WTC11 (cell line): ENCODE measurements around the gene ZC3H13. TPM values are rescaled to one million over a fixed set of nuclear protein-coding genes. Genes with fewer than 3 reads are reported as not detected.

ENCODE experiments used
- ATAC-seq: fragments of 200-7000 bp; cut with Tn5 transposase; 2 replicates; pipeline ENCODE4 v1.10.0; 2021; ENCODE audit warnings: mild to moderate bottlenecking, moderate library complexity
- CTCF ChIA-PET: fragments of 300-600 bp; sonication (Branson Sonifier 250); formaldehyde crosslinking; loops from one replicate; lab custom pipeline; 2021; ENCODE audit warnings: antibody characterized with exemption; lab: Charles Lee
- POLR2A ChIA-PET: fragments of 350-600 bp; sonication (Branson Sonifier 250); formaldehyde crosslinking; loops from one replicate; lab custom pipeline; 2021; ENCODE audit warnings: antibody characterized with exemption; lab: Charles Lee
- DNase-seq: peaks from one replicate; pipeline ENCODE4 v3.0.0; 2021; ENCODE audit warnings: low spot score
- H3K27ac Mint-ChIP-seq: 2 replicates; pipeline ENCODE4 v1.8.0; 2021; ENCODE audit warnings: mixed read lengths
- H3K27me3 Mint-ChIP-seq: 2 replicates; pipeline ENCODE4 v1.8.0; 2021; ENCODE audit warnings: low read depth, mild to moderate bottlenecking, moderate library complexity, mixed read lengths
- H3K36me3 Mint-ChIP-seq: 2 replicates; pipeline ENCODE4 v1.8.0; 2021; ENCODE audit warnings: mixed read lengths
- H3K4me1 Mint-ChIP-seq: 2 replicates; pipeline ENCODE4 v1.8.0; 2022; ENCODE audit warnings: mixed read lengths
- H3K4me3 Mint-ChIP-seq: 2 replicates; pipeline ENCODE4 v1.8.0; 2021; ENCODE audit warnings: mild to moderate bottlenecking, moderate library complexity, mixed read lengths
- H3K9me3 Mint-ChIP-seq: 2 replicates; pipeline ENCODE4 v1.8.0; 2021; ENCODE audit warnings: mixed read lengths
- EMX1 ChIP-seq: fragments of 250-450 bp; sonication (Bioruptor Pico); IDR thresholded peaks from 2 replicates; pipeline ENCODE4 v1.8.0; 2021; ENCODE audit warnings: mild to moderate bottlenecking
- FOXP1 ChIP-seq: sonication (generic); formaldehyde crosslinking; IDR thresholded peaks from 2 replicates; pipeline ENCODE4 v1.8.0; 2022; ENCODE audit warnings: missing genetic modification reagents, mild to moderate bottlenecking, moderate library complexity, borderline replicate concordance
- HMGA2 ChIP-seq: fragments of 250-450 bp; sonication (Bioruptor Pico); IDR thresholded peaks from 2 replicates; pipeline ENCODE4 v1.4.0; 2021; ENCODE audit warnings: mild to moderate bottlenecking, moderate library complexity
- NFATC4 ChIP-seq: fragments of 250-450 bp; sonication (Bioruptor Pico); IDR thresholded peaks from 2 replicates; pipeline ENCODE4 v1.9.0; 2021; ENCODE audit warnings: mild to moderate bottlenecking
- NR1H2 ChIP-seq: sonication (generic); formaldehyde crosslinking; IDR thresholded peaks from 2 replicates; pipeline ENCODE4 v1.9.0; 2021; ENCODE audit warnings: mild to moderate bottlenecking, moderate library complexity, missing genetic modification reagents
- RORB ChIP-seq: fragments of 250-450 bp; sonication (Bioruptor Pico); IDR thresholded peaks from 2 replicates; pipeline ENCODE4 v1.9.0; 2021; ENCODE audit warnings: mild to moderate bottlenecking
- ZNF121 ChIP-seq: sonication (generic); formaldehyde crosslinking; IDR thresholded peaks from 2 replicates; pipeline ENCODE4 v1.8.0; 2023; ENCODE audit warnings: missing genetic modification reagents
- ZNF138 ChIP-seq: sonication (generic); formaldehyde crosslinking; conservative IDR thresholded peaks from 2 replicates; pipeline ENCODE4 v1.8.1; 2022; ENCODE audit warnings: mild to moderate bottlenecking, moderate library complexity, missing genetic modification reagents
- ZNF232 ChIP-seq: sonication (generic); formaldehyde crosslinking; IDR thresholded peaks from 2 replicates; pipeline ENCODE4 v1.8.0; 2022; ENCODE audit warnings: mild to moderate bottlenecking, missing genetic modification reagents
- ZNF416 ChIP-seq: fragments of 250-450 bp; sonication (Bioruptor Pico); IDR thresholded peaks from 2 replicates; pipeline ENCODE4 v1.9.0; 2021; ENCODE audit warnings: mild to moderate bottlenecking, inconsistent platforms
- total RNA-seq: library from RNA; stranded (reverse); gene quantifications from 3 replicates; pipeline ENCODE4 v1.2.3, GENCODE V29; 2021
- TF ChIP-seq, protein P1 (sequence below): sonication (generic); formaldehyde crosslinking; IDR thresholded peaks from 2 replicates; pipeline ENCODE4 v1.8.1; 2023; ENCODE audit warnings: mild to moderate bottlenecking, missing genetic modification reagents, borderline replicate concordance
- TF ChIP-seq, protein P2 (sequence below): sonication (generic); formaldehyde crosslinking; IDR thresholded peaks from 2 replicates; pipeline ENCODE4 v1.8.1; 2023; ENCODE audit warnings: mild to moderate bottlenecking, missing genetic modification reagents
- TF ChIP-seq, protein P3 (sequence below): fragments of 250-450 bp; sonication (Bioruptor Pico); IDR thresholded peaks from 2 replicates; pipeline ENCODE4 v2.1.2; 2022; ENCODE audit warnings: mild to moderate bottlenecking, moderate library complexity
- TF ChIP-seq, protein P4 (sequence below): fragments of 250-450 bp; sonication (Bioruptor Pico); IDR thresholded peaks from 2 replicates; pipeline ENCODE4 v1.8.0; 2021; ENCODE audit warnings: mild to moderate bottlenecking
- TF ChIP-seq, protein P5 (sequence below): fragments of 250-450 bp; sonication (Bioruptor Pico); IDR thresholded peaks from 2 replicates; pipeline ENCODE4 v1.9.0; 2021; ENCODE audit warnings: mild to moderate bottlenecking
- TF ChIP-seq, protein P6 (sequence below): fragments of 200-600 bp; IDR thresholded peaks from 2 replicates; pipeline ENCODE4 v1.8.0; 2022; ENCODE audit warnings: antibody characterized with exemption
- TF ChIP-seq, protein P7 (sequence below): sonication (generic); formaldehyde crosslinking; IDR thresholded peaks from 2 replicates; pipeline ENCODE4 v1.8.1; 2022; ENCODE audit warnings: low read depth, mild to moderate bottlenecking, moderate library complexity, missing genetic modification reagents, borderline replicate concordance
- TF ChIP-seq, protein P8 (sequence below): sonication (generic); formaldehyde crosslinking; IDR thresholded peaks from 2 replicates; pipeline ENCODE4 v1.8.1; 2023; ENCODE audit warnings: mild to moderate bottlenecking, moderate library complexity, missing genetic modification reagents

ZC3H13 gene
- total RNA-seq, 1 experiment from 2014 or later: 49.7 TPM

DNA sequence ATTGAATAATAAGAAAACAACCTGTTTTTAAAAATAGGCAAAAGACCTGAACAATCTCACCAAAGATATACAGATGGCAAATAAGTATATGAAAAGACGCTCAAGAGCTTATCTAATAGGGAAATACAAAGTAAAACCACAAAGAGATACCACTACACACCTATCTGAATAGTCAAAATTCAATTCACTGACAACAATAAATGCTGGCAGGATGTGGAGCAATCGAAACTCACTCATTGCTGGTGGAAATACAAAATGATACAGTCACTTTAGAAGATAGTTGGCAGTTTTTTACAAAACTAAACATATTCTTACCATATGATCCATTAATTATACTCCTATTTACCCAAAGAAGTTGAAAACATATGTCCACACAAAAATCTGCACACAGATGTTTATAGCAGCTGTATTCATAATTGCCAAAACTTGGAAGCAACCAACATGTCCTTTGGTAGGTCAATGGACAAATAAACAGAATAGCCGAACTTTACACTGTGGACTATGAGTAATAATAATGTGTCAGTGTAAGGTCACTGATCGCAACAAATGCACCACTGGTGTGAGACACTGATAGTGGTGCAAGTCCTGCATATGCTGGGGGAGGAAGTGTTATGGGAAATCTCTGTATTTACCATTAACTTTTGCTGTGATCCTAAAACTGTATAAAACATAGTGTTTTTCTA is 20.8 kb downstream of the ZC3H13 start:
- H3K27me3 Mint-ChIP-seq: no peaks in the 10 kb centered on the region
- ChIA-PET POLR2A (no interaction called here), CTCF (no interaction called here)
- peaks cover 21% of the 10 kb centered on the region for H3K9me3 Mint-ChIP-seq
- H3K27ac Mint-ChIP-seq: no peak overlapping the region
- peaks cover 34% of the 10 kb centered on the region for H3K36me3 Mint-ChIP-seq
- DNase-seq (no peak), ATAC-seq (no peak)
- H3K4me1 Mint-ChIP-seq: no peaks in the 10 kb centered on the region
- no peak overlapping the region for H3K4me3 Mint-ChIP-seq
- TF ChIP-seq, protein P1, sequence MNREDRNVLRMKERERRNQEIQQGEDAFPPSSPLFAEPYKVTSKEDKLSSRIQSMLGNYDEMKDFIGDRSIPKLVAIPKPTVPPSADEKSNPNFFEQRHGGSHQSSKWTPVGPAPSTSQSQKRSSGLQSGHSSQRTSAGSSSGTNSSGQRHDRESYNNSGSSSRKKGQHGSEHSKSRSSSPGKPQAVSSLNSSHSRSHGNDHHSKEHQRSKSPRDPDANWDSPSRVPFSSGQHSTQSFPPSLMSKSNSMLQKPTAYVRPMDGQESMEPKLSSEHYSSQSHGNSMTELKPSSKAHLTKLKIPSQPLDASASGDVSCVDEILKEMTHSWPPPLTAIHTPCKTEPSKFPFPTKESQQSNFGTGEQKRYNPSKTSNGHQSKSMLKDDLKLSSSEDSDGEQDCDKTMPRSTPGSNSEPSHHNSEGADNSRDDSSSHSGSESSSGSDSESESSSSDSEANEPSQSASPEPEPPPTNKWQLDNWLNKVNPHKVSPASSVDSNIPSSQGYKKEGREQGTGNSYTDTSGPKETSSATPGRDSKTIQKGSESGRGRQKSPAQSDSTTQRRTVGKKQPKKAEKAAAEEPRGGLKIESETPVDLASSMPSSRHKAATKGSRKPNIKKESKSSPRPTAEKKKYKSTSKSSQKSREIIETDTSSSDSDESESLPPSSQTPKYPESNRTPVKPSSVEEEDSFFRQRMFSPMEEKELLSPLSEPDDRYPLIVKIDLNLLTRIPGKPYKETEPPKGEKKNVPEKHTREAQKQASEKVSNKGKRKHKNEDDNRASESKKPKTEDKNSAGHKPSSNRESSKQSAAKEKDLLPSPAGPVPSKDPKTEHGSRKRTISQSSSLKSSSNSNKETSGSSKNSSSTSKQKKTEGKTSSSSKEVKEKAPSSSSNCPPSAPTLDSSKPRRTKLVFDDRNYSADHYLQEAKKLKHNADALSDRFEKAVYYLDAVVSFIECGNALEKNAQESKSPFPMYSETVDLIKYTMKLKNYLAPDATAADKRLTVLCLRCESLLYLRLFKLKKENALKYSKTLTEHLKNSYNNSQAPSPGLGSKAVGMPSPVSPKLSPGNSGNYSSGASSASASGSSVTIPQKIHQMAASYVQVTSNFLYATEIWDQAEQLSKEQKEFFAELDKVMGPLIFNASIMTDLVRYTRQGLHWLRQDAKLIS (CRISPR knock-in tag): no peak
- TF ChIP-seq, protein P2, sequence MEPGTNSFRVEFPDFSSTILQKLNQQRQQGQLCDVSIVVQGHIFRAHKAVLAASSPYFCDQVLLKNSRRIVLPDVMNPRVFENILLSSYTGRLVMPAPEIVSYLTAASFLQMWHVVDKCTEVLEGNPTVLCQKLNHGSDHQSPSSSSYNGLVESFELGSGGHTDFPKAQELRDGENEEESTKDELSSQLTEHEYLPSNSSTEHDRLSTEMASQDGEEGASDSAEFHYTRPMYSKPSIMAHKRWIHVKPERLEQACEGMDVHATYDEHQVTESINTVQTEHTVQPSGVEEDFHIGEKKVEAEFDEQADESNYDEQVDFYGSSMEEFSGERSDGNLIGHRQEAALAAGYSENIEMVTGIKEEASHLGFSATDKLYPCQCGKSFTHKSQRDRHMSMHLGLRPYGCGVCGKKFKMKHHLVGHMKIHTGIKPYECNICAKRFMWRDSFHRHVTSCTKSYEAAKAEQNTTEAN (CRISPR knock-in tag): no peak
- TF ChIP-seq FOXP1: no peak
- TF ChIP-seq, protein P3, sequence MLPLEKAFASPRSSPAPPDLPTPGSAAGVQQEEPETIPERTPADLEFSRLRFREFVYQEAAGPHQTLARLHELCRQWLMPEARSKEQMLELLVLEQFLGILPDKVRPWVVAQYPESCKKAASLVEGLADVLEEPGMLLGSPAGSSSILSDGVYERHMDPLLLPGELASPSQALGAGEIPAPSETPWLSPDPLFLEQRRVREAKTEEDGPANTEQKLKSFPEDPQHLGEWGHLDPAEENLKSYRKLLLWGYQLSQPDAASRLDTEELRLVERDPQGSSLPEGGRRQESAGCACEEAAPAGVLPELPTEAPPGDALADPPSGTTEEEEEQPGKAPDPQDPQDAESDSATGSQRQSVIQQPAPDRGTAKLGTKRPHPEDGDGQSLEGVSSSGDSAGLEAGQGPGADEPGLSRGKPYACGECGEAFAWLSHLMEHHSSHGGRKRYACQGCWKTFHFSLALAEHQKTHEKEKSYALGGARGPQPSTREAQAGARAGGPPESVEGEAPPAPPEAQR: no peak
- TF ChIP-seq, protein P4, sequence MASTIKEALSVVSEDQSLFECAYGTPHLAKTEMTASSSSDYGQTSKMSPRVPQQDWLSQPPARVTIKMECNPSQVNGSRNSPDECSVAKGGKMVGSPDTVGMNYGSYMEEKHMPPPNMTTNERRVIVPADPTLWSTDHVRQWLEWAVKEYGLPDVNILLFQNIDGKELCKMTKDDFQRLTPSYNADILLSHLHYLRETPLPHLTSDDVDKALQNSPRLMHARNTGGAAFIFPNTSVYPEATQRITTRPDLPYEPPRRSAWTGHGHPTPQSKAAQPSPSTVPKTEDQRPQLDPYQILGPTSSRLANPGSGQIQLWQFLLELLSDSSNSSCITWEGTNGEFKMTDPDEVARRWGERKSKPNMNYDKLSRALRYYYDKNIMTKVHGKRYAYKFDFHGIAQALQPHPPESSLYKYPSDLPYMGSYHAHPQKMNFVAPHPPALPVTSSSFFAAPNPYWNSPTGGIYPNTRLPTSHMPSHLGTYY (CRISPR knock-in tag): no peak
- TF ChIP-seq ZNF121 (CRISPR knock-in tag): no peak
- TF ChIP-seq, protein P5, sequence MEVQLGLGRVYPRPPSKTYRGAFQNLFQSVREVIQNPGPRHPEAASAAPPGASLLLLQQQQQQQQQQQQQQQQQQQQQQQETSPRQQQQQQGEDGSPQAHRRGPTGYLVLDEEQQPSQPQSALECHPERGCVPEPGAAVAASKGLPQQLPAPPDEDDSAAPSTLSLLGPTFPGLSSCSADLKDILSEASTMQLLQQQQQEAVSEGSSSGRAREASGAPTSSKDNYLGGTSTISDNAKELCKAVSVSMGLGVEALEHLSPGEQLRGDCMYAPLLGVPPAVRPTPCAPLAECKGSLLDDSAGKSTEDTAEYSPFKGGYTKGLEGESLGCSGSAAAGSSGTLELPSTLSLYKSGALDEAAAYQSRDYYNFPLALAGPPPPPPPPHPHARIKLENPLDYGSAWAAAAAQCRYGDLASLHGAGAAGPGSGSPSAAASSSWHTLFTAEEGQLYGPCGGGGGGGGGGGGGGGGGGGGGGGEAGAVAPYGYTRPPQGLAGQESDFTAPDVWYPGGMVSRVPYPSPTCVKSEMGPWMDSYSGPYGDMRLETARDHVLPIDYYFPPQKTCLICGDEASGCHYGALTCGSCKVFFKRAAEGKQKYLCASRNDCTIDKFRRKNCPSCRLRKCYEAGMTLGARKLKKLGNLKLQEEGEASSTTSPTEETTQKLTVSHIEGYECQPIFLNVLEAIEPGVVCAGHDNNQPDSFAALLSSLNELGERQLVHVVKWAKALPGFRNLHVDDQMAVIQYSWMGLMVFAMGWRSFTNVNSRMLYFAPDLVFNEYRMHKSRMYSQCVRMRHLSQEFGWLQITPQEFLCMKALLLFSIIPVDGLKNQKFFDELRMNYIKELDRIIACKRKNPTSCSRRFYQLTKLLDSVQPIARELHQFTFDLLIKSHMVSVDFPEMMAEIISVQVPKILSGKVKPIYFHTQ (CRISPR knock-in tag): no peak
- TF ChIP-seq ZNF416 (CRISPR knock-in tag): no peak
- TF ChIP-seq, protein P6, sequence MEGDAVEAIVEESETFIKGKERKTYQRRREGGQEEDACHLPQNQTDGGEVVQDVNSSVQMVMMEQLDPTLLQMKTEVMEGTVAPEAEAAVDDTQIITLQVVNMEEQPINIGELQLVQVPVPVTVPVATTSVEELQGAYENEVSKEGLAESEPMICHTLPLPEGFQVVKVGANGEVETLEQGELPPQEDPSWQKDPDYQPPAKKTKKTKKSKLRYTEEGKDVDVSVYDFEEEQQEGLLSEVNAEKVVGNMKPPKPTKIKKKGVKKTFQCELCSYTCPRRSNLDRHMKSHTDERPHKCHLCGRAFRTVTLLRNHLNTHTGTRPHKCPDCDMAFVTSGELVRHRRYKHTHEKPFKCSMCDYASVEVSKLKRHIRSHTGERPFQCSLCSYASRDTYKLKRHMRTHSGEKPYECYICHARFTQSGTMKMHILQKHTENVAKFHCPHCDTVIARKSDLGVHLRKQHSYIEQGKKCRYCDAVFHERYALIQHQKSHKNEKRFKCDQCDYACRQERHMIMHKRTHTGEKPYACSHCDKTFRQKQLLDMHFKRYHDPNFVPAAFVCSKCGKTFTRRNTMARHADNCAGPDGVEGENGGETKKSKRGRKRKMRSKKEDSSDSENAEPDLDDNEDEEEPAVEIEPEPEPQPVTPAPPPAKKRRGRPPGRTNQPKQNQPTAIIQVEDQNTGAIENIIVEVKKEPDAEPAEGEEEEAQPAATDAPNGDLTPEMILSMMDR: no peak
- no peak for TF ChIP-seq NR1H2 (CRISPR knock-in tag)
- TF ChIP-seq HMGA2: no peak
- no peak for TF ChIP-seq EMX1 (CRISPR knock-in tag)
- TF ChIP-seq NFATC4 (CRISPR knock-in tag): no peak
- TF ChIP-seq ZNF138: no peak
- TF ChIP-seq, protein P7, sequence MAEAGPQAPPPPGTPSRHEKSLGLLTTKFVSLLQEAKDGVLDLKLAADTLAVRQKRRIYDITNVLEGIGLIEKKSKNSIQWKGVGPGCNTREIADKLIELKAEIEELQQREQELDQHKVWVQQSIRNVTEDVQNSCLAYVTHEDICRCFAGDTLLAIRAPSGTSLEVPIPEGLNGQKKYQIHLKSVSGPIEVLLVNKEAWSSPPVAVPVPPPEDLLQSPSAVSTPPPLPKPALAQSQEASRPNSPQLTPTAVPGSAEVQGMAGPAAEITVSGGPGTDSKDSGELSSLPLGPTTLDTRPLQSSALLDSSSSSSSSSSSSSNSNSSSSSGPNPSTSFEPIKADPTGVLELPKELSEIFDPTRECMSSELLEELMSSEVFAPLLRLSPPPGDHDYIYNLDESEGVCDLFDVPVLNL: no peak
- no peak for TF ChIP-seq ZNF232
- TF ChIP-seq, protein P8, sequence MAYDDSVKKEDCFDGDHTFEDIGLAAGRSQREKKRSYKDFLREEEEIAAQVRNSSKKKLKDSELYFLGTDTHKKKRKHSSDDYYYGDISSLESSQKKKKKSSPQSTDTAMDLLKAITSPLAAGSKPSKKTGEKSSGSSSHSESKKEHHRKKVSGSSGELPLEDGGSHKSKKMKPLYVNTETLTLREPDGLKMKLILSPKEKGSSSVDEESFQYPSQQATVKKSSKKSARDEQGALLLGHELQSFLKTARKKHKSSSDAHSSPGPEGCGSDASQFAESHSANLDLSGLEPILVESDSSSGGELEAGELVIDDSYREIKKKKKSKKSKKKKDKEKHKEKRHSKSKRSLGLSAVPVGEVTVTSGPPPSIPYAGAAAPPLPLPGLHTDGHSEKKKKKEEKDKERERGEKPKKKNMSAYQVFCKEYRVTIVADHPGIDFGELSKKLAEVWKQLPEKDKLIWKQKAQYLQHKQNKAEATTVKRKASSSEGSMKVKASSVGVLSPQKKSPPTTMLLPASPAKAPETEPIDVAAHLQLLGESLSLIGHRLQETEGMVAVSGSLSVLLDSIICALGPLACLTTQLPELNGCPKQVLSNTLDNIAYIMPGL: no peak
- TF ChIP-seq RORB: no peak
